ENCODE results near the gene SIDT1.

Gene SIDT1

DNA sequence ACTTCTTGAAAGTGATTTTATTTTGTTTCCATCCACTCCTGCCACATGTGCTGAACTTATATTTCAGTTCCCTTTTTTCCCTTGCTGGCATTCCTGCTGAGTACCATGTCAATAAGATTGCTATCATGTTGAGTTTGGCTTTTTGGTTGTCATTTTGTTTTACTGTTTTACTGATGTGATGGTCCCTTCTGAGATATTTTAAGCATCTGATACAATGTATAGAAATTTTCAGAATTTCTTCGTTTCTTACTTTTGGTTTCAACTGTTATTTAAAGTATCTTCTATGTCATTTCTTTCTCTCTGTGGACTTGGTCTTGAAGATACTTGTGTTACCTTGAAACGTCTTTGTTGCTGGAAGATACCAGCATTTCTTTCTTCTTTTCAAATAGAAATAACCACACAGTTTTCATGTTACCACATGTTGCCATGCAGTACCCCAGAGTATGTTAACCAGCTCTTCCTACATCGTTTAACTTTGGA, 14.1 kb downstream of the SIDT1 start:
- DNase-seq, result peak; percentile 23

DNA sequence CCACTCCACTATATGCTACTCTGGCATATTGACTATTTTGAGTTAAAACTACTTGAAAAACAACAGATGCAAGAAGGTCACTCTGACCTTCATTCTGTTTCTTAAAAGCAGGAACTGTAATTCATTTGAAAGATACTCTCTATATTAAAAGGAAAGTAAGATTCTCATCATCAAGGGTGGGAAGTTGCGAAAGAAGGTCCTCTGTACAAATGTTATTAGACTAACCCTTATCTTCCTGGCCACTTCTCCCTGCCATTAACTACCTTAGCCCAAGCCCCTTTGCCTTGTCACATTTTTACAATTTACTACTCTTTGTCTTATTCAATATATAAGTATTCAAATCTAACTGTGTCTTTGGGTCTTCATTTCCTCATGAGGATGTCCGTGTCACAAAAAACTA, 16.1 kb downstream of the SIDT1 start:
- no peak for DNase-seq

DNA sequence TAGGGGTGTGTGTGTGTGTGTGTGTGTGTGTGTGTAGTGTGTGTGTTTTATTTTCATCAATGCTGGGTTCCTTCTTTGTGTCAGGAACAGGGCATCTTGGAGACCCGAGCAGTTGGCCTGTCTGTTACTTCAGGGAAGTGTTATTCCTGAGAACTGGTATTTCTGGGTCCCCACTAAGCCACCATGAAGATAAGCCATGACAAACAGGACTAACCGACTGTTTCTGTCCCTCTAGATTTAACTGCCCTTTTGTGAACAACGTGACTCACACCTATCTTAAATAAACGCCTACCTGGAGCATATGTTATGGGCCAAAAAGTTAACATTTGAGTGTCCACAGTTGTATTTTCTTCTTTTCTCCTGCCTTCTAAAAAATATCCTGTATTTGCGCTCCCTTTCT, 19.5 kb downstream of the SIDT1 start:
- DNase-seq, result no peak

DNA sequence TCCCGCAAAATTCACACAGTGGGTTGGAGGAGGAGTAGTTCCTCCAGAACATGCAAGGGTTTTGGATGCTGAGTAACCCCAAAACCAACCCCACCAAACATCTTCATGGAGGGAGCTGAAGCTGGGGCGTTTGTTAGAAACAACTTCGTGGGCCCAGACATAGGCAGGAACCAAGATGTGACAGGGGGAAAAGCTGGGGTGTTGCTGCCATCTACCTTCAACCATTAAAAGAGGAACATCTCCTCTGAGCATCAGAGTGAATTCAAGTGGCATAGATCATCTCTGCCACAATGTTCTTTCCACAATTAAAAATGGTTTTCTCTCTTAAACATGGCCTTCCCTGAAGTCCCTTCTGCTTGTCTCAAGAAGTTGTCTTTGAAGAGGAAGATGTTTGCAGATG, 20.5 kb downstream of the SIDT1 start:
- DNase-seq, result peak; percentile 10

DNA sequence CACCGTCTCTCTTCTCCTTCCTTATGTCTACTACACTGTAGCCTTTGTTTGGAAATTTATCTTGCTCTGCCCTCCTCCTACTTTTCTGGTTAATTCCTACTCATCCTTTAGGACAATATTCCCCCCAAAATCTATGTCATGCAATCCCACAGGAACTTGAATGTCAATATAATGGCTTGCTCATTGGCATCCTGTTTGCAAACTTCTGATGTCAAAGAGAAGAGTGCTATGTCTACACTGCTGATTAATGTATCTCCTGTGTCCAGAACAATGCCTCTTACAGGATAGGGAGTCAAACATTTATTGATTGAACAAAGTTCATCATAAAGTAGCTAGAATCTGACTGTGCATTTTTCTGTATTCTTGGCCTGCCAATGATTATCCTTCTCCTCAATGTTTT, 22.8 kb downstream of the SIDT1 start:
- DNase-seq, result no peak

DNA sequence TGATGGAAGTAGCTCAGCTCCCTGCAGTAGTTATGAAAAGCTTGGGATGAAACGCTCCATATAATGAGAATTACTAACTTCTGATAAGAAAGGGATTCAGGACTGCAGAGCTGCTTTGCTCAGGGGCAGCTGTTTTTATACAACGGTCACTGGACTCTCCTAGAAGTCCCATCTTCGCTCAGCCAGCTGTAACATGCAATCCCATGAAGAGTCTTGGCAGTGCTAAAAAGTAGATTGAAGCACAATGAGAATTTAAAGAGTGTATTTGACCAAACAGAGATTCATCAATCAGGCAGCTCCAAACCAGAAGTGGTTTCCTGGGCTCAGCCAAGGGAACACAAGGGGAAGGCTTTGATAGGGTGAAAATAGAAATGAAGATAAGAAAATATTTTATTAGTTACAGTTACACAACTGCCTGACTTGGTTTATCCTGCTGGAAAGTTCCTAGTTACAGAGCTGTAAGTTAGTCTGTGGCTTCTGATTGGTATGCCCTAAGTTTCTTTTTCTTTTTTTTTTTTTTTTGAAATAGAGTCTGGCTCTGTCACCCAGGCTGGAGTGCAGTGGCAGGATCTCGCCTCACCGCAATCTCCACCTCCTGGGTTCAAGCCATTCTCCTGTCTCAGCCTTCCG, 24.1 kb downstream of the SIDT1 start:
- DNase-seq, result no peak

DNA sequence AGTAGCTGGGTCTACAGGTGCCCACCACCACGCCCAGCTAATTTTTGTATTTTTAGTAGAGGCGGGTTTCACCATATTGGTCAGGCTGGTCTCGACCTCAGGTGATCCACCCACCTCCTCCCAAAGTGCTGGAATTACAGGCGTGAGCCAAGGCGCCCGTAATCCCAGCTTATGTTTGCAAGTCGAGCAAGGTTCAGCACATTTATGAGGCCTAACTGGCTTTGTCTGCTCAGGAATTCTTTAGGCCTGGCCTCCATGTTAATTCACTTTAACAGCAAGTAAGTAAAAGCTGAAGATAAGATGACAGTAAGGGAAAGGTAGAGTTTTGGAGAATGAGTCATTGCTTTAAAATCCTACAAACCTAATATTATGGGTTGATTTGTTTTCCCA, 24.6 kb downstream of the SIDT1 start:
- no peak for DNase-seq

DNA sequence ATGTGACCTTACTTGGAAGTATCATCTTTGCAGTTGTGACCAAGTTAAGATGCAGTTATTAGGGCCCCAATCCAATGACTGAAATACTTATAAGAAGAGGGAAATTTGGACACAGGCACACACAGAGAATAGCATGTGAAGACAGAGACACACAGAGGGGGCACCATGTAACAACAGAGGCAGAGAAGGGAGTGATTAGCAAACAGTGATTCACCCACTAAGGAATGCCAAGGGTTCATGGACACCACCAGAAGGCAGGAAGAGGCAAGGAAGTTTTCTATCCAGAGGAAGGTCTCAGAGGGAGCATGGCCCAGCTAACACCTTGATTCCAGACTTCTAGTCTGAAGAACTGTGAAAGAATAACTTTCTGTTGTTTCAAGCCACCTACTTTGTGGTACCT, 25.0 kb downstream of the SIDT1 start:
- no peak for DNase-seq

DNA sequence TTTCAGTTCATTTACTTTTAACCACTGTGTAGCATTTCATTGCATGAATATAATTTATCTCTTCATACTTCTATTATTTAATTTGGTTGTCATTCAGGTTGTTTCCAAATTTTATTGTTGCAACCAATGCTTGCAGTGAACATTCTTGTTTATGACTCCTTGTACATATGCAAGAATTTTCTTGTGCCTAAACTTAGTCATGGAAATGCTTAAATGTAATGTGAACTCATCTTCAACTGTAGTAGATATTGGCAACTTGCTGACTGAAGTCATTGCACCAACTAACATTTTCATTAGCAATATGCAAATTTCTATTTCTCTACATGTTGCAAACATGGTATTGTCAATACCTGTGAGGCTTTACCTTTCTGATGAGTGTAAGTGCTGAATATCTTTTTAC, 26.7 kb downstream of the SIDT1 start:
- no peak for DNase-seq

DNA sequence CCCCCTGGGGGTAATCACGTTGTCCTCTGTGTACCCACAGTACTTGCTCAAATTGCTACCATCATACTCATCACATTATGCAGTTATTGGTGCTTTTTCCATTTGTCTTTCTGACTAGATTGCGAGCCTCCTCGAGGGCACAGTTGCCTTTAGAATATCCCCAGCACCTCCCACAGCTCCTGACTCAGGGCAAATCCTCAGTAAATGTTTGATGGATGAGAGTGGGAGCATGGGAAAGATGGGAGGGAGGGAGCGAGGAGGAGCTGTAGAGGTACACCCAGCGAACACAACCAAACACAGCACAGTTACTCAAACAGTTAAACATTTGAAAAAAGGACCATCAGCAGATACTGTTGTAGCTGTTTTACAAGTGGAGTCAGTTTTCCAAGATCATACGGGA, 27.9 kb downstream of the SIDT1 start:
- DNase-seq, result no peak

DNA sequence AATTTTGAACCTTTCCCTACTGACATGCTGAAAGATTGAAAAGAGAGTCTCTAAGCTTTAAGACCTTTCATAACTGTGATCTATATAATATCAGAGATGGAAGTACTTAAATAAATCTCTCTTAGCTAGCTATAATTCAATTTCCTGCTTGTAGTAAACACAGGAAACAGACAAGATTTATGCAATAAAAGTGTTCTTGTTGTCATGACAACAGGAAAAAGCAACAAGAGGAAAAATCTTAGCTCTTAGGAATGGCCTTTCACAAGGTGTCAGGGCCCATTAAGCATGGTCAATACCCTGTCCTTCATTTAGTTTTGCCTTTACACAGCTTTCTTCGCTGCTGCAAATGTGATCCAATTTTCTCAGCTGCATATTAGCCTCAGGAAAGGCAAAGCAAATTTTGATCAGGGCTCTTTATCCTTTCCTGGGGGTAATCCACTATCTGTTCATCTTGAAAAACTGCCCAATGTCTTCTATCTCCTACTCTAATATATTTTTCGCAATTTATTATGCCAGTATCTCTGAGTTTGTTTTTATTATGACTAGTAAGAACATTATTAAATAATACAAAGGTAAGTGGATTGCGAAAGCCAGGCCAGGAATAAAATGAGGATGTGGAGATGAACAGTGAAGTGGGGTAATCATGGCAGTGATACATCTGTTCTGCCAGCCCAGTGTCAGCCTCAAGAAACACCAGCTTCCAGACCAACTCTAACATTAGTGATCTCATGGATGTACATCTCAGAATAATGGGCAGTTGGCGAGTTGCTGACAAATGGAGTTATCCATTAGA, 28.7 kb downstream of the SIDT1 start:
- no peak for DNase-seq

DNA sequence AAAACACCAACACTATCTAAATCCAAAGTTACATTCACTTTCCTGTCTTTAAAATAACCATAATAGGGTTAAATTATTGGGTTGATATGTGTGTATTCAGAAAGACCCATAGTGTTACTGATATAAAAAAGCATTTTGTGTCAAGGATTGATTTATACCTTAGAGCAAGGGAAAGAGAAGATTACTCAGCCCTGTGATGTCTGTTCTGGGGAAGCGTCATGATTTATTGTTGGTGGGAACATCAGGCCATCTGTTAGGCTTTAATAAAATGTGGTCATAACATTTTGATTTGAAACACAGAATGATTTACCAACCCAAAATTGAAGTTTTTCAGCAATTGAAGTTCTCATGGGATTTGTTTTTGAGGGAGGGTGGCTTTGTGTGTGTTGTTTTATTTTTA, 33.2 kb downstream of the SIDT1 start:
- no peak for DNase-seq

DNA sequence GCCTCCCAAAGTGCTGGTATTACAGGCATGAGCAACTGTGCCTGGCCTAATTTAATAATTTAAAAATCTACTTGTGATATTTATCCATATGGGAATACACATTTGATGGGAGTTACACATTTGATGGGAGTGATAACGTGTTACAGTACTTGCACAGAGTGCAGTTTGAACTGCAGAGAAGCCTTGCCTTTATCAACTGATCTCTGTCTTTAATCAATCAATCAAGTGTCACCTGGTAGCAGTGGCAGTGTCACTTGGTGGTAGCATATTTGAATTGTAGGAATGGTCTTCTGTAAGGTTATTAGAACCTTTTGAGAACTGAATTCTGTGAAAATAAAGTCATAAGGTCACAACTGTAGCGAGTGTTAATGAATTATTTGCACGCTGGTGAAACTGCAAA, 37.8 kb downstream of the SIDT1 start:
- no peak for DNase-seq

DNA sequence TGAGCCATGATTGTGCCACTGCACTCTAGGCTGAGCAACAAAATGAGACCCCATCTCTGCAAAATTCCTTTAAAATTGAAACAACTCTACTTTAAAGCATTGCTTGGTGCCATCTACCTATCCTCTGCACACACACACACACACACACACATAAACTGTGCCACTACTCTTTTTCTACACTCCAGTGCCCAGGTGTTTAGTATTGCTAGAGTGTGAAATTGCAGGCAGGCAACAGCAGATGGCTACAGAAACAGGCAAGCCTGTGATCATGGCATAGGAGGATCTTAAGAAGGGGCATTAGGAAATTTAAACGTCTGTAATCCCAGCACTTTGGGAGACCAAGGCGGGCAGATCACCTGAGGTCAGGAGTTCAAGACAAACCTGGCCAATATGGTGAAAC, 39.0 kb downstream of the SIDT1 start:
- DNase-seq, result no peak

DNA sequence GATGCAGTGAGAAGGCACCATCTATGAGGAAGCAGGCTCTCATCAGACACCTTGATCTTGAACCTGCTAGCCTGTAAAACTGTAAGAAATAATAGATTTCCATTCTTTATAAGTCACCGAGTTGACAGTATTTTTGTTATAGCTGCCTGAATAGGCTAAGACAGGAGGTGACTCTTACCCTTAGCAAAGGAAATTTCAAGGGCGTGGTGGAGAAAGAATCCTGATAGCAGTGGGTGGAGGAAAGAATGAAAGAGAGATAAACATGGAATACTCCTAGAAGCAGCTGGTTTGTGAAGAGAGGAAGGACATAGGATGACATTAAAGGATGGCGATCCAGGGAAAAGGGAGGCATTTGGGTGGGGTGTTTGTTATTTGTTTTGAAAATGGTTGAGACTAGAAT, 41.4 kb downstream of the SIDT1 start:
- no peak for DNase-seq

DNA sequence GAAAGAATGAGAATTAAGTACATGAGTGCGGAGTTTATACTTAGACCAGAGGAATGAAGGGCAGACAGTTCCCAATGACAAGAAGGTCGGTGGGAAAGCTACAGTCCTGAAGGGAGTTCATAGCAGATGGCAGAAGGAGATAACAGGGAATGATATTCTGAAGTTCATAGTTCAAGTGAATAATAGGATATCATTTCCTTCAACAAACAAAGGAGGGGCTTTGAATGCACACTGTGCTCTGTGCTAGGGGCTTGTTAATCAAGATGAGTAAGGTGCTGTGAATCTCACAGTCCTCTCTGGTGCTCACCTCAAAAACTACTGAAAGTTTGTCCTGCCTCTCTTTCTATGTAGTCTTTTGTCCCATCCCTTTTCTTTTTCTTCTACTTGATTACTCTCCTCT, 41.9 kb downstream of the SIDT1 start:
- no peak for DNase-seq

DNA sequence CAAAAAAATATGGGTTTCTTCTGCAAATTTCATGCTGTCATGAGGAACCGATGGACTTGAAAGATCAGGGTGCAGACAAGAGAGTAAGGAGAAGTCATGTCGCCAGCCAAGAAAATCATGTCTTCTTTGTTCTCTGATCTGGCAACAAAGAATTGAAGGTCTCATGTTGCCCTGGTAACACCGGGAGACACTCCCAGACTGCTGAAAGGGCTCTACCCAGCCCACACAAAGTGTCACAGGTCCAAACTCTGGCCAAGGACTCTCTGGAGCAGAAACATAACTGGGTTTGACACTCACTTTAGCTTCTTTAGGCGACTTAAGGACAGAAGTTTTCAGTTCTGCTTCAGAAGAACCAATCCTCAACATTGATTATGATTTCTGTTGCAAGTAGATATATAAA, 42.9 kb downstream of the SIDT1 start:
- DNase-seq, result no peak

DNA sequence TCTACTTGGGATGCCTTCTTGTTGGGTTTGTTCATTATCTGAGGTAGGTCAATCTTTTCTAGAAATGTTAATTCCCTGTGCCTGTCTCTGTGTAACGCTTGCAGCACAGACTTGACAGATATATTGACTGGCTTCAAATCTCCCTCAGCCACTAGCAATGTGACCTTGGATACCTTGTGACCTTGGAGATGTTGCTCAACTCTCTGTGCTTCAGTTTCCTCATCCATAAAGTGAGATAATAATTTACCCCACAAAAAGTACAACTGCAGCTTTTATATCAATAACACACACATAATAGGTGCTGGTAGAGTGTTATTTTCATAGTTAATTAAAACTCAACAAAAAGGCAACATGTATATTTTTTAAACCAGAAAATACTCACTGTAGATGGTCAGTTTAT, 52.9 kb downstream of the SIDT1 start:
- DNase-seq, result no peak

DNA sequence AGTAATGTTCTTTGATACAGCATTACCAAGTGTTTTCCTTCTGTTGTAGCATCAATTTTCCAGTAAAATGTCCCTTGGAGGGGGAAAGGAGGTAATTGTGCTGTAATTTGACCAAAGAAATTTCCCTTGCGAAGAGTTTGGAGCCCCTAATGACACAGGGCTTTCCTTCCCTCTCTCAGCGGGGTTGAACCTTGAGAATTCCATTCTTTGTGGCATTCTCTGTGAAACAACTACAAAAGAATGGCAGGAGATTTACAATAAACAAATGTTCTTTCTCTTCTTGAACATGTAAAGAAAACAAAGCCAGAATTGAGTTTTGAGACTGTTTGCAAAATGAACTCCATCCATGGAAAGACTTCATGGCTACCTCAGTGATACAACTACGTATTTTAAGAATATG, 53.4 kb downstream of the SIDT1 start:
- no peak for DNase-seq

DNA sequence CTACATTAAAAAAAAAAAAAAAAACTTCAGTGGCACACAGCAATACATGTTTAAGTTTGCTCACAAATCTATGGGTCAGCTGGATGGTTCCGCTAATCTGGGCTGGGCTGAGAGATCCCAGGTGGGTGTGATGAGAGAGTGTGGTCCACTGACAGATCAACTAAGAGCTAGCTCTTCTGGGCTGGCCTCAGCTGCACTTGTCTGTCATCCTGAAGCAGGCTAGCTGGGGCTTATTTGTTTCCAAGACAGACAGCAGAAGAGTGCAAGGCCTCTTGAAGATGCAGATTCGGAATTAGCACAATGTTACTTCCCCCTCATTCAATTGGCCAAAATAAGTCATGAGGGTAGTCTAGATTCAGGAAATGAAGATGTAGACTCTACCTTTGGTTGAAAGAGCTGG, 56.5 kb downstream of the SIDT1 start:
- no peak for DNase-seq

DNA sequence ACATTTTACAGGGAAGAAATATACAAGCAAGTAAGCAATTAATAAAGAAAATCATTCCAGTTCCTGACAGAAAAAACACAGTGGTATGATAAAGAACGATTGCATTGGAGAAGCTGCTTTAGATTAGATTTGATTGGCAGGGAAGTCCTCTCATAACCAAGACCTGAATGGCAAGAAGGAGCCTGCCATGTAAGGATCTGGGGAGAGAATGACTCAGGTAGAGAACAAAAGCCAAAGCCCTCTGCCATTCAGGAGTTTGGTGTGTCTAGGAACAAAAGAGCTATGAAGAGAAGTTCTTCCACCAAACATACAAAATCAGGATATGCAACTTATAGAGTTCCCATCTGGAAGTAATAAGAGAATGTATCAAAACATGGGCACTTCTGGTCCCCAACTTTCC, 57.6 kb downstream of the SIDT1 start:
- no peak for DNase-seq

DNA sequence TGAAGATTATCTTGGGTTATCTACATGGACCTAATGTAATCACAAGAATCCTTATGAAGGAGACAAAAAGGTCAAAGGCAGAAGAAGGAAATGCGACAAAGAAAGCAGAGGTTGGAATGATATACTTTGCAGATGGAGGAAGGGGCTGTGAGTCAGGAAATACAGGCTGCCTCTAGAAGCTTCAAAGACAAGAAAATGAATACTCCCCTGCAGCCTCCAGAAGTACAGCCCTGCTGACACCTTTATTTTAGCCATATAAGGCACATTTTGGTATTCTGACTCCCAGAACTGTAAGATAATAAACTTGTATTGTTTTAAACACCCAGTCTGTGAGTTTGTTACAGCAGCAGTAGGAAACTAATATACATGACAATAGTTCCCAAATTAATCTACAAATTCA, 58.6 kb downstream of the SIDT1 start:
- DNase-seq, result no peak

DNA sequence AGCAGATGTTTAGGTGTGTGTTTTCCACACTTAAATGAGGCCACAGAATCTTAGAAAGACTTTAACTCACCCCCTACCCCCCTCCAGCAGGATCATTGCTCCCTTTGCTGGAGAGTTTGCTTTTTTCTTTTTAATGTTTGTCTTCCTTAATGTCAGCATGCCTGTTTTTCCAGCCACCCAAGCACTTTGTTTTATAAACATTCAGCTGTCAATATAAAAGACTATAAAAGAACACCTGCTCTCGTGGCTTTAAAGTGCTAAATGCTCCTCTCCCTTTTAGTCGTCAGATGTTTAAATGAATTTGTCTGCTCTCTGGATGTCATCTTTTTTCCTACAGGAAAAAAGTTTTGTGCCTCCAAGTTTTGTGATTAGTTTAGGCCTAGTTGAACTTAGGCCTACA, 61.7 kb downstream of the SIDT1 start:
- DNase-seq, result no peak

DNA sequence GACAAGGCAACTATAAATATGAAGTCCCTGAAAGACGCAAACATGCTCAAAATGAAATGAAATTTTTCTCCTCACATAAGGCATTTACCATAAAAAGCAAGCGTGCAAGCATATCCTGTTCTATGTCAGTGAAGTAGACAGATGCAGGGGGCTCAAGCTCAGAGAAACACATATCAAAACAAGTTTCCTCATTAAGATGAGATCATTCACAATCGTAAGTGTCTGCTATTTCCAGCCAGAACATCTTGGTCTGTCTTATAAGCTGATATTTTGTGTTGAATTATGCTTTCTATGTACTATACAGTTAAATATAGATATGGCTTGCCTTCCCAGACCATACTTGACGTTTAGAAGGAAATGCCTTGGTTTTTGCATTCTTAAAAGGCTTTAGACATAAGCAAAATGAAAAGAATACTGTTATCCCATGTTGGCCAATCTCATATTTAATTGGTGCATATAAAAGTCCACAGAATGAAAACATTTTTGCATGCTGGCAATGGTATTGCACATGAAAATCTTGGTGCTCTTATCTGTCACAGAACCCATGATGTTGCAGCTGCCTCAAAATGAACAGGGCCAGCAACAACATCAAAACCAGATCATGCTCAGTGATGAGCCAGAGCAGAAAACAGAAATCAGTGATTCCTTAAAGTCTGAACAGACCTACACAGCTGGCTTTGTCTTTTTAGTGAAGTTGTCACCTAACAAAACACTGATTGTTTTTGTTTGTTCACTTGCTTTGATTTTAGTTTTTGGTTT, 65.4 kb downstream of the SIDT1 start:
- no peak for DNase-seq
